HG03064 (cell line): Measurements from ENCODE around the gene KRT74.

ENCODE experiments used
- ATAC-seq: cut with Tn5 transposase; IDR thresholded peaks from one replicate; pipeline ENCODE4 v1.9.1; 2021; ENCODE audit warnings: low read depth; ENCODE audit not compliant: unreplicated experiment

The KRT74 gene

DNA sequence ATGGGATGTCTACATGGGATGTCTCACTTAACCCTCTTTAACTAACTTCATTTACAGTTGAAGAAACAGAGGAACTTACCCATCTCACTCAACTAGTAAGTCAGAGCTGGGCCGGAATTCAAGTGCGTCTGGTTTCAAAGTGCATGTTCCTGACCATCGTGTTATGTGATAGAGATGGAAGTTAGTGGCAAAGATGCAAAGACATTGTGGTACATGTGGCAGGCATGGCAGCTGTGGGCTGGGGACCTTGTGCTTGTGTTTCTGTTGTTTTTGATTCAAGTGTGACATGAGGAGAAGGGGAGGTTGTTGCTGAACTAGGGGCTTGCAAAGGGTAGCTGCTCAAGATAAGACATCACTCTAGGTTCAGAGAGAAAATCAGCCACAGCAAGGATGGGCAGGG is 2.3 kb upstream of the KRT74 start:
- no peak for ATAC-seq

GRCh38 chr12:52575256-52575655 is 1.6 kb upstream of the KRT74 start:
- no peak for ATAC-seq

GRCh38 chr12:52573306-52573705 is 337 bp downstream of the KRT74 start:
- no peak for ATAC-seq

GRCh38 chr12:52570511-52570910 is 3.1 kb downstream of the KRT74 start:
- no peak for ATAC-seq

DNA sequence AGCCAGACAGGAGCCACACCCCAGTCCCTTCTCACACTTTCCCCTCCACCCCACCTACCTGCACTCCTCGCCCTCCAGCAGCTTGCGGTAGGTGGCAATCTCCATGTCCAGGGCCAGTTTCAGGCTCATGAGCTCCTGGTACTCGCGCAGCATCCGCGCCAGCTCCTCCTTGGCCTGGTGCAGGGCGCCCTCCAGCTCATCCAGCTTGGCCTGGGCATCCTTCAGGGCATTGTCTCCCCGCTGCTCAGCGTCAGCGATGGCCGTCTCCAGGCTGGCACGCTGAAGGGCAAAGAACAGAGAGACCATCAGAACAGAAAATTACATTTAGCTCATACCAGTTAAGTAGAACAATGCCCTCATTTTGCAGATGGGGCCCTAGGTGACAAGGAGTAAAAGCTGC is 5.5 kb downstream of the KRT74 start:
- ATAC-seq, result no peak

GRCh38 chr12:52566847-52567291 is 6.8 kb downstream of the KRT74 start:
- ATAC-seq, result no peak

DNA sequence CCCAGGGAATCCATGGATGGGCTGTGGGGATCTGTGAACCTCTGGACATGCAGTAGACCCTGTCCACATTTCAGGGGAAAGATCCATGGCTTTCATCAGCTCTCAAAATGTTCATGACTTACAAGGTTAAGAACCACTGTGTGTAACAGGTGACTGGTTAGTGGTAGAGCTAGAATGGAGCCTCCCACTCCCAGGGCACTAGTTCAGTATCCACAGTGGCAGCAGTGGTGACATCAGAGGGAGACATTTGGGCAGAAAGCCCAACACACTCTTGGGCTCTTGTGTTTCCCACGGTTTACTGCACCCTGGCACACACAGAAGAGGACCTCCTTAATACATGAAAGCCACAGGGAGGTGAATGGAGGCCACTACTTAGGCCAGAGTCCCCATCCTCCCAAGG is 9.1 kb downstream of the KRT74 start:
- no peak for ATAC-seq

GRCh38 chr12:52561880-52562449 is 11.7 kb downstream of the KRT74 start:
- ATAC-seq, result no peak

DNA sequence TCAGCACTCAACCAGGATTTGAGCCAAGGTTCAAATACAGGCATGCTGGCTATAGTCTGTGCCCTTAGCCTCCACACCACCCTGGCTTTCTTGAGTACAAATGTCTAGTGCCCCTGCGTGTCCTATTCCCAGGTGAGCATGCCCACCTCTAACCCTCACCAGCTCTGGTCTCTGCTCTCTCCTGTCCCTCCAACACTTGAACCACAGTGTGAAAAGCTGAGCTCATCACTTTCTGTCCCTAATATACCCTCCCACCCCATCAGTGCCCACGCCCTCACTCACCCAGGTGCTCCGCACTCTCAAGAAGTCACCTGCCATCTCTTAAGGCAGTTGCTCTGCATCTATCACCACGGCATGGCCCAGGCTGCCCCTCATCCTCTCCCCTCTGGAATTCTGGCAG is 13.7 kb downstream of the KRT74 start:
- no peak for ATAC-seq

GRCh38 chr12:52558781-52559445 is 14.7 kb downstream of the KRT74 start:
- no peak for ATAC-seq

GRCh38 chr12:52557476-52557875 is 16.2 kb downstream of the KRT74 start:
- no peak for ATAC-seq

DNA sequence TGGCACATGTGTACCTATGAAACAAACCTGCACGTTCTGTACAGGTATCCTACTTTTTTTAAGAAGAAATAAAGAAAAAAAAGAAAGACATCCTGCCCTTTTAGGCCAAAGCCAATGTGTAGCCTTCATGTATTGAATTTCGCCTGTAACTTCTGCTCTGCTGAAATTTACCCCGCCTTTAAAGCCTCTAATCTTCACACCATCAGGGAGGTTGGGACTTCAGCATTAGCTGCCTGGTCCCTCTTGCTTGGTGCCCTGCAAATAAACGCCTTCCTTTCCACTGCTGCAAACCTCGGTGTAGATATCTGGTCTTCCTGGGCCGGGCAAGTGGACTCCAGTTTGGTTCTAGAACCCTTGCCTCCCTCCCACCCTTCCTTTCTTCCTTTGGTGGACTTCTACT is 18.1 kb downstream of the KRT74 start:
- no peak for ATAC-seq

DNA sequence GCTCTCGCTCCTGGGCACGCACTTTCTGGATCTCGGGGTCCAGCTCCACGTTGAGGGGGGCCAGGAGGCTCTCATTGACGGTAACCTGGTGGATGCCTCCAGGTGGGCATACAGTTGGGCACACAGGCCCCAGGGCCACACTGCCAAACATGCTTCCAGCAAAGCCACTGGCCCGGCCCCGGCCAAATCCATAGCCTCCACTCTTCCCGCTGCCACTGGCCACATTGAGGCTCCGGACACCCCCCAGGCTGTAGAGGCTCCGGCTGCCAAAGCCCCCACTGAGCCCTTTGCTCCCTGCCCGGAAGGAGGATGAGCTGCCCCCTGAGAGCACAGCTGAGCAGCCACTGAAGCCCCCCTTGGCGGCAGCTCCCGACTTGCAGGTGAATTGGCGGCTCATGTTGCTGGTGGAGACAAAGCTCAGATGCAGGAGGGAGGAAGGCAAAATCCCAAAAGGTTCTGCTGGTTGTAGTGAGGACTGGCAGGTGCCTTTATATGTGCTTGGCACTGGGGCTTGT is 20.9 kb downstream of the KRT74 start, which contains the start of gene KRT71:
Gene KRT71, minus strand, starts transcription at position 465 of the 515 bp plus-strand sequence. Its CDS starts 68 bp downstream, at position 397.
- ATAC-seq, result no peak

DNA sequence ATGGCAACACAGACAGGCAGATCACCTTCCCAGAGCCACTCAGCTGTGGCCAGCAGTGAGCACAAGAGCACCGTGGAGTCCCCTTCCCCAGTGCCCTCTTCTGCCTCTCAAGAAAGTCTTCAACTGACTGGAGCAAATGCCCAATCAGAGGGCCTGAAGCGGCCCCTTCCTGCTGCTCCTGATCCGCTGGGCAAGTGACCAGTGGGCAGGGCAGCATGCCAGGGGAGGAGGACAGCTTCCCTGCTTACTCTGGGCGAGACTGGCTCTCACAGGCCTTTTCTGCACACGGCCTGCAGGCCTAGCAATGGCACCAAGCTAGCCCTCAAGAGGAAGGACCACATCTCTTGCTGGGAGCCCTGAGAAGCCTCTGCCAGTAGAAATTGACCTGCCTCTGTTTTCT is 21.6 kb downstream of the KRT74 start:
- ATAC-seq, result no peak

- ATAC-seq, result no peak
Measured at GRCh38 chr12:52551216-52551865, 22.3 kb downstream of the KRT74 start.

DNA sequence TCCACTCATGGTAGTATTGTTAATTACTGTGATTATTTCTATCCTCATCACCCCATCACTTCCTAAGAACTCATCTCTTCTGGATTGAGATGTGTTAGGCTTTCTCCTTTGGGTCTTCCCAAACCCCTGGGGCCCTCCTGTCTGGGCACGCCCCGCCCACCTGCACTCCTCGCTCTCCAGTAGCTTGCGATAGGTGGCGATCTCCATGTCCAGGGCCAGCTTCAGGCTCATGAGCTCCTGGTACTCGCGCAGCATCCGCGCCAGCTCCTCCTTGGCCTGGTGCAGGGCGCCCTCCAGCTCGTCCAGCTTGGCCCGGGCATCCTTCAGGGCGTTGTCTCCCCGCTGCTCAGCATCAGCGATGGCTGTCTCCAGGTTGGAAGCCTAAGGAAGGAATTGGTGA is 27.5 kb downstream of the KRT74 start:
- no peak for ATAC-seq

DNA sequence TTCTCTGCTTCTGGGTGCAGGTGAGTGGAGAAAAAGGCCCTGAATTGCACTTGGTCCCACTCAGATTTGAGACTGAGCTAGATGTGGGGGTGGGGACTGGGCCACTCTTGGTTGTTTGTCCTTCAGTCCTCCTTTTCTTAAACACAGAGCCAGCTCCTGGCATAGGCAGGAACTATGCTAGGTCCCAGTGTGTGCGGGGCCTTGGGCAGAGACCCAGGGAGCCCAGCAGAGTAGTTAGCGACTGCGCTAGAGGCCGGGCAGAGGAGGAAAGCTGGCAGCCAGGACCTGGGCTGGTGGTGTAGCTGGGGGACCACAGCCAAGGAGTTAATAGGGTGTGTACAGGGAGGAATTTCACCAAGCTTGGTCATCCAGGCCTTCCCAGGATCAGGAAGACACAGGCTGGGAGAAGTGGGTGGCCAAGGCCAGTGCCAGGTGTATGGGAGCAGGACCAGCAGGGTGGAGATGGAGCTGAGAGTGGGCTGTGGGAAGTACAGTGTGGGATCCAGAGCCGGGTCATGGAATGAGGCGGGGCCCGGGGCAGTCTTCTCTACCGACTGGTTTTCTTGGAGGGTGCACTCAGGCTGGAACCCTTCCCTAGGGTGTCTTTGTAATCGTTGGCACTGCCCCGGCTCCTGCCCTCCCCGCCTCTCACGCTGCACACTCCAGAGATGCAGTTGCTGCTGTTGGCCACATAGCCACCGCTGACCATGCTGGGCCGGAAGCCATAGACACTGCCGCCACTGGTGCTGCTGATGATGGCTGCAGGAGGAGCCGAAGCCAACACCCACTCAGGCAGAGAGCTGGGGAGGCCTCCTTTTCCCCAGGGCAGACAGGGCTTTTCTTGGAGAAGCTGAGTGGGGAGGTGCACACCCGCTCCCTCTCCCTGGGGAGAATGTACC is 29.4 kb downstream of the KRT74 start:
- no peak for ATAC-seq

- ATAC-seq, result no peak
Measured at GRCh38 chr12:52542785-52543318, 30.8 kb downstream of the KRT74 start.

DNA sequence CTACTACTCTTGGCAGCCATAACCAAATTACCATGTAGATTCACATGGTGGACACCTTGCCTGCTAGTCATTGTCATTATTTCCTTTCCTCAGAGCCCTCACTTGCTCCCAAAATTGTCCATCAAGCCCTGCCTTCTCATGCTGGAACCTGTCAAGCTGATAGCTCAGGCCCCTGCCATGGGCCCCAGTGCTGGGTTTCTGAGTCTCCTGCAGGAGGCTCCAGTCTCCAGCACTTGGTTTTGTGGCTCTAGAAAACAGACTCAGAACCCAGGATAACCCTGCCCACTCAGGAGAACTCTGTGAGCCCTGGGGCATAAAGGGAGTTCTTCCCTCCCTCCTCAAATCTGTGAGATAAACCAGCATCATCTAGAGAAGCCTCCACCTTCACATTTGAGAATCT is 31.5 kb downstream of the KRT74 start:
- no peak for ATAC-seq

- no peak for ATAC-seq
Measured at GRCh38 chr12:52541709-52542108, 31.9 kb downstream of the KRT74 start.
